Loucy (cell line): ENCODE data around the gene ARHGAP42.

ENCODE experiments used
- CTCF ChIP-seq: fragments of 200-600 bp; sonication (generic); conservative IDR thresholded peaks from 2 replicates; pipeline ENCODE4 v1.5.1; 2014; ENCODE audit warnings: mild to moderate bottlenecking, antibody characterized with exemption, low read length
- EZH2phosphoT487 ChIP-seq: fragments of 200-600 bp; IDR thresholded peaks from 2 replicates; pipeline ENCODE4 v1.6.1; 2018; ENCODE audit warnings: antibody characterized with exemption, mild to moderate bottlenecking, moderate library complexity, borderline replicate concordance

- no peak for TF ChIP-seq CTCF
- no peak for TF ChIP-seq EZH2phosphoT487
Observed at GRCh38 chr11:100928426-100928825, 241.3 kb downstream of the ARHGAP42 start.
